H1 (cell line): ENCODE measurements around the gene MITF. TPM values are rescaled to one million over a fixed set of nuclear protein-coding genes. Genes with fewer than 3 reads are reported as not detected.

ENCODE experiments used
- KDM4A ChIP-seq: IDR thresholded peaks from one replicate; pipeline ENCODE4 v1.7.1; 2012; ENCODE audit warnings: low read depth, mild to moderate bottlenecking, moderate library complexity, low read length, inconsistent platforms; ENCODE audit not compliant: severe bottlenecking
- polyA plus RNA-seq, 7 experiments: library from polyadenylated mRNA; depleted of rRNA in 3 of 7; stranded (reverse) in 5 of 7; unstranded in 2 of 7; fragments of >200 nt in 5 of 7; fragments of 200-250 nt in 2 of 7; gene quantifications; 1 replicate in 5 of 7; 2 replicates in 1 of 7; 4 replicates in 1 of 7; pipeline versions ENCODE4 v1.2.1 to v1.2.3, GENCODE V29; 2011 to 2013; ENCODE audit warnings: missing spikeins in 2 of 7, mixed read lengths in 2 of 7
- total RNA-seq: library from RNA; stranded (reverse); fragmentation: NEBNext Ultra II Directional; extraction: Animal tissue kit (Norgen Biotek cat#: 25700); gene quantifications from 2 replicates; pipeline ENCODE4 v1.2.1, GENCODE V29; 2021

The MITF gene
- total and polyA plus RNA-seq, 2 of the 8 experiments (the other 6 are each of a cell fraction or from before 2014, with no cell fraction given), result 0.53 to 1.4 TPM

GRCh38 chr3:69825446-69825845 is 86.2 kb downstream of the MITF start (continued):
- no peak for TF ChIP-seq KDM4A
